GM18505 (cell line): Measurements from ENCODE around the gene ENO4.

Experiments
- ATAC-seq: cut with Tn5 transposase; IDR thresholded peaks from one replicate; pipeline ENCODE4 v1.9.1; 2021; ENCODE audit not compliant: unreplicated experiment
- POLR2A ChIP-seq: IDR thresholded peaks from 4 replicates; pipeline ENCODE4 v1.6.1; 2011; ENCODE audit warnings: borderline replicate concordance; ENCODE audit not compliant: insufficient read depth, insufficient read length; ENCODE audit errors: extremely low read depth

ENO4 gene

DNA sequence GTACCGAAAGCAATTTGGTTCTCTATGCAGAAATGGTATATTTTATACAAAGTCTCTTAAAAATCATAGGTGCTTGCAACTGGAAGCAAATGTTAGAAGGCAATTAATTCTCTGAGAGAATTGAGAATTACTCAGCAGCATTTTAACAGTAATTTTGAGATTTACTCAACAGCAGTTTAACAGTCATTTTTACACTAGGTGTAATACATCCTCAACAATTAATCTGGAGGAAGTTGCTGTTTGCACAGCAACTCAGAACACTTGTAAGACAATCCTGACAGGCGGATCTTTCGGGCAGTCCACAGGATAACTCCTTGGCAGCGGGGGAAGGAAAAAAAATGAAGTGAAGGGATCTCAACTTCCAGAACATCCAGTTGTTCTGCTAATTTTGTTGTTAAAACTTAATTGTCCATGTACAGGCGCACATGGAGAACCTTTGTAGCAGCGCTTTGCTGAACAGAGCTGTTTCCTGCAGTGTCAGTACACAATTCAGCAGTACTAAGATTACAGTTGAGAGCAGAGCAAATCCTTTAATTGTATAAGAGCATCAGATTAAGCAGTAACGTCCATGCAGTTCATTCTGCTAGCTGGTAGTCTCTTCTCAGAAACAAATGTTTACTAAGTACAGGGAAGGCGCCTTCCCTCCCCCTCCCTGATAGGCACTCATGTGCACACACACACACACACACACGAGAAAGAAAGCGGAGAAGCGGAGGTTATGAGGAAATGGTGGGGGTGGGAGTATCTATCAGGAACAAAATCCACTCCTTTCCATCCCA lies 43.8 kb downstream of the ENO4 start:
- ATAC-seq: no peak
- no peak for TF ChIP-seq POLR2A

DNA sequence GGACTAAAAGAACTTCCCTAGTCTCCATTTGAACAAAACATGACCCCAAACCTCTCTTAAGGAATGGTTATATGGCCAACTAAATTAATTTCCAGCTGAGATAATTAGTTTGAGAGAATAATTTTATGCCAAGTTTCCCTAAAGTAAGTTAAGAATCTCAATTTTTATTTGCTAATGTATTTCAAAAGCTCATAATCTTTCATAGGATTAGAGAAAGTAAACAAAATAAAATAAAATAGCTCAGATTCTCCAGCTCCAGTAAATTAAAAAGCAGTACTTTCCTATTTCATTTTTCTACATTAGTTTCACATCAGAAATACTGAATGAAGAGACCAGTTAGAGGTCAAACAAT lies 44.4 kb downstream of the ENO4 start:
- TF ChIP-seq POLR2A: no peak
- no peak for ATAC-seq

DNA sequence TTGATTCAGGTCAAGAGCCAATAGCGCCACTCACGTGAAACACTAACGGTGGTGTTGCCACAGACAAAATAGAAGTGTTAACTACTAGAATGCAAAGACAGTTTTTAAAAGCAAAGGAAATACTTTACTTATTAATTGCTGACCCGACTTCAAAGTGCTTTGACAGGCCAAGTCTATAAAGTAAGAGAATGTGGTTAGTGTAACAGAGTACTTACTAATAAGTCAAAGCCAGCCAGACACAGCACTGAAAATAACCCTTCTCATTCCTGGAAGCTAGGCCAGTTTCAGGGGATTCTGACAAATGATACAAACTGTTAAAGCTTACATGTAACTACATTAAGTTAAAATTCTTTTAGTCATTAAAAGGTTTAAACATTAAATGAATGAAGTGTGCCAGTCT lies 50.3 kb downstream of the ENO4 start:
- no peak for ATAC-seq
- TF ChIP-seq POLR2A: no peak

- TF ChIP-seq POLR2A: no peak
- no peak for ATAC-seq
Observed at GRCh38 chr10:116905845-116906210, 56.5 kb downstream of the ENO4 start.

GRCh38 chr10:116907245-116907987 lies 58.1 kb downstream of the ENO4 start:
- no peak for ATAC-seq
- TF ChIP-seq POLR2A: no peak

DNA sequence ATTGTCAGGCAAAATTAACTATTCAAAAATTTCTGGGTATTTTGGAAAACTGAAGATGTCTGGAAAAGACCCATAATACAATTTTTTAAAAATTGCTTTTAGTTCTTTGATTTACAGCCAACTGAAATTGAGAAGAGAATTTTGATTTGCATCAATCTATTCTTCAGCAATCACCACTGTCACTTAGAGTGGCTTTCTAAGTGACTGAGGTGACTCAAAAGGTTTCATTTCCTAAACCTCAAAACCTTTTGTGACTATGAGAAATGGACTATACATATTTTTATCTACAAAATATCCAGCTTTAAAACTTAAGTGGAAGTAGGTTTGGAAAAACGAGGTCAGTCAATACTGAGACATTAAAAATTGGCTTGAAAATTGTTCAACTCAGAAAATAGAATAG lies 60.0 kb downstream of the ENO4 start:
- ATAC-seq: no peak
- TF ChIP-seq POLR2A: no peak

DNA sequence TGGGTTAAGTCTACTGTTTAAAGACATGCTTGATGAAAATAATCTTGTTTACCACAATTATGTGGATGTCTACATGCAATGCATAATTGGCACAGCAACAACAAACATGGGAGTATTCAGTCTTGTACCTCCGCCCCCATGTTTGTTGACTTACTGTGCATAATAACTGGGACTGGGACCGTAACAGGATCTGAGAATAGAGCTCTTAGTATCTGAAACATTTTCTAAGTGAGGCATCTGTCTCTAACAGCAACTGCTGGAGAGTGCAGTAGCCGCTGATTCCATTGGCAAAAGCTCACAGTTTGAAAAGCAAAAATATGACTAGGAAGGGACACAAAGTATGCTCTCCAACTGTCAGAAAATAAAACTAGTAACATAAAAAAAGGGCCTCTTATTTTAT lies 61.6 kb downstream of the ENO4 start:
- TF ChIP-seq POLR2A: no peak
- ATAC-seq: no peak

DNA sequence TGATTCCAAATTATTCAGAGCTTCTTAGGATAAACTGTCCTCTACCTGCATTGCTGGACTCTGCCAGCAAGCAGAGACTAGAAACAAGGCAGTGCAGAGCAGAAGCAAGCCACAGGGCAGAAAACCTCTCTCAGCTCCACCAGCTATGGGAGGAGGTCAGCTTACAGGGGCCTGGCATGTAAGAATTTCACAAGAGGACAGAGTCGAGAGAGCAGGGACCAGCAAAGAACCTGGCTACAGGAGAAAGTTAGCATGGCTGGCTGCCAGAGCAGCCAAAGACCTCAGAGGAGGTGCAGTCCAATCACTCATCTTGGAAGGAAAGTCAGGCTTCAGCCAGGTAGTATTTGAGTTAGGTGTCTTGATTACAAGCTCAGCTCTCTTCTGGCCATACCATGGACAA lies 62.9 kb downstream of the ENO4 start:
- TF ChIP-seq POLR2A: no peak
- no peak for ATAC-seq

- TF ChIP-seq POLR2A: no peak
- no peak for ATAC-seq
Observed at GRCh38 chr10:116913695-116914094, 64.4 kb downstream of the ENO4 start.

DNA sequence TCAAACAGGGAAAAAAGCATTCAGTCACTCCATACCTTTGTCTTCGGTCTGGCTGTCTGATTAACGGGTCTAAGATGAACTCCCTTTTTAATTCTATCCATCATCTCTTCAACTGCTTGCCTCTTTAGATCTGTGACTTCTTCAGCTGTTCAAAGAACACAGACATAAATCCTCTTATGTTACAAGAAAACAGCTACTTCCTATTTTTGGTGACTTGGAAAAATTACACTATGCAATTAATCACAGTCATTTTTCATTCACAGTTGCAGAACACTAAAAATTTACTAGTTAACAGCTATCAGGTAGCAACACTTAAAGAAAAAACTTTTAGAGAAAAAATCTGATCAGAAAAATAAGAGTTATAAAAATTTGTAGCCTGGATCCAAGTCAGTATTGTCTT lies 66.0 kb downstream of the ENO4 start:
- TF ChIP-seq POLR2A: no peak
- no peak for ATAC-seq

DNA sequence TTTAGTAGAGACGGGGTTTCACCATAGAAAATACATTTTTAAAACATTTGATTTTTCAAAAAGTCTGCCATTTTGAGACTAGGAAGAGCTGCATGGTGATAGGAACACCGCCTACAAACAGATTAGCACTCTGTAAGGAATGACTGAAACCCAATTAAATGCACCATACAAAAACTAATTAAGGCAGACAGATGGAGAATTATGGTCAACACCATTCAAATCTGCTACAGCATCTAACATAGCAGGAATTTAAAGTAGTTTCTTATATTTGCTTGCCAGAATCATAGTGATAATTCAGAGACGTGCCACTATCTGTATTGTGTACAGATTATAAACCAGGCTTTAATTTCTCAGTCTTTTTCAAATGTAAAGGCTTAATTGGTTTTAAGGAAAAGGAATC lies 68.2 kb downstream of the ENO4 start:
- no peak for TF ChIP-seq POLR2A
- no peak for ATAC-seq

- no peak for TF ChIP-seq POLR2A
- no peak for ATAC-seq
Observed at GRCh38 chr10:116918583-116918982, 69.3 kb downstream of the ENO4 start.

DNA sequence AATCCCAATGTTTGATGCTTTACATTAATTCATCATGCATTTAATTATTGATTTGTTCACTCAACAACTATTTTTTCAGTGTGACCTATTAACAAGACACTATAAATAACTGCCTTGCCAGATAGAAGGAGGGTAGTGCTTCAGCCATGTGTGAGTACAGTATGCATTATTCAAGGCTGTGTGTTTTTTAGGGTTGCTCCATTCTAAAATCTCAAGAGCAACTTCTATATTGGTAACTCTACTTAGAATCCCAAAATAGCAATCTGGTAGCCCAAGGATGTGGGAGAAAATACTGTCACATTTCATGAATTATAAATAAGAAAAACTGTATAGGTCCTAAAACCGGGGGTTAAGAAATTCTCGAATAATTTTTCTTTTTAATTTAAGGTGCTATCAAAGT lies 69.9 kb downstream of the ENO4 start:
- TF ChIP-seq POLR2A: no peak

DNA sequence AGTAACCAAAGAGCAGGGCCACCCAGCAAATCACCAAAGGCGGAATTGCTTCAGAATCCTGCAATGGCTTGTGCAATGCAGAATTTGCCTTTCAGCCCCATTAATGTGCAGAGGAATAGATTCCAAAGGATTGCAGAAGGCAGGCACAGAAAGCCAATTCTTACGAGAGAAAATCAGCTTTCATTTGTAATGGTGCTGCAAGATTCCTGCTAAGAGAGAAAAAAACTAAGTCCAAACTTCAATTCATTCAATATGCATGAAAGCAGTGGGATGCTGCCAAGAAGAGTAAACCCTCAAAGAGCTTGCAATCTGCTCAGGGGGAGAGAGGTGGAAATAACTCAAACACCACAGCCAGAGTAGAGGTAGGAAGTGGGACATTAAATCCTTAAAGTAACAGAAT lies 70.4 kb downstream of the ENO4 start:
- no peak for TF ChIP-seq POLR2A
- no peak for ATAC-seq

More for the DNA sequence above, 69.9 kb downstream of the ENO4 start:
- no peak for ATAC-seq
